ENCODE data around the gene POFUT2. TPM values are rescaled to one million over a fixed set of nuclear protein-coding genes. Genes with fewer than 3 reads are reported as not detected.

Gene POFUT2
- total RNA-seq, 3 donors from 2014 or later = 26.4 to 38.0 (median 29.8) TPM

- no peaks in the 10 kb centered on the region for H3K4me1 ChIP-seq (ENCODE audit: low read depth)
- no peak for DNase-seq
- TF ChIP-seq, protein P1, sequence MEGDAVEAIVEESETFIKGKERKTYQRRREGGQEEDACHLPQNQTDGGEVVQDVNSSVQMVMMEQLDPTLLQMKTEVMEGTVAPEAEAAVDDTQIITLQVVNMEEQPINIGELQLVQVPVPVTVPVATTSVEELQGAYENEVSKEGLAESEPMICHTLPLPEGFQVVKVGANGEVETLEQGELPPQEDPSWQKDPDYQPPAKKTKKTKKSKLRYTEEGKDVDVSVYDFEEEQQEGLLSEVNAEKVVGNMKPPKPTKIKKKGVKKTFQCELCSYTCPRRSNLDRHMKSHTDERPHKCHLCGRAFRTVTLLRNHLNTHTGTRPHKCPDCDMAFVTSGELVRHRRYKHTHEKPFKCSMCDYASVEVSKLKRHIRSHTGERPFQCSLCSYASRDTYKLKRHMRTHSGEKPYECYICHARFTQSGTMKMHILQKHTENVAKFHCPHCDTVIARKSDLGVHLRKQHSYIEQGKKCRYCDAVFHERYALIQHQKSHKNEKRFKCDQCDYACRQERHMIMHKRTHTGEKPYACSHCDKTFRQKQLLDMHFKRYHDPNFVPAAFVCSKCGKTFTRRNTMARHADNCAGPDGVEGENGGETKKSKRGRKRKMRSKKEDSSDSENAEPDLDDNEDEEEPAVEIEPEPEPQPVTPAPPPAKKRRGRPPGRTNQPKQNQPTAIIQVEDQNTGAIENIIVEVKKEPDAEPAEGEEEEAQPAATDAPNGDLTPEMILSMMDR (IDR thresholded peaks at IDR 0.05) = no peak
- no peak for ATAC-seq
- H3K9me3 ChIP-seq = no peaks in the 10 kb centered on the region
- no peak overlapping the region for H3K4me3 ChIP-seq
- no peaks in the 10 kb centered on the region for H3K36me3 ChIP-seq (ENCODE audit: low read depth)
- intact Hi-C loops (cut with DNase I, micrococcal nuclease) = no loop called here
Observed at GRCh38 chr21:45234965-45235364, 52.7 kb downstream of the POFUT2 start.

DNA sequence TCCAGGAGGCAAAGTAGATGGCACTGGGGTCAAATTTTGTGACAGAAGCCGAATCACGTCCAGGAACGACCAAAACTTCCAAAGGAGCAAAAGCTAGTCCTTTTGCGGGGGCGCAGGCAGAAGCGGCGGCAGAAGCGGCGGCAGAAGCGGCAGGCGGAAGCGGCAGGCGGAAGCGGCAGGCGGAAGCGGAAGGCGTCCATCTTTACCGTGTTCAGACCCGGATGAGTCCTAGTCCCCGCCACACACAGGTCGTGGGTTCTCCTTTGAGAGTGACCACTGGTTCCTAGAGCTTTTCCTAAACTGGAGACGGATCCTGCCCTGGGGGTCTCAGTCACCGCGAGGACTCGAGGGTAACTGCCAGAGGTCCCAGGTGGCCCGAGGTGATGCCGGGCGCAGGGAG lies 53.6 kb downstream of the POFUT2 start:
- no peaks in the 10 kb centered on the region for H3K36me3 ChIP-seq (ENCODE audit: low read depth)
- intact Hi-C loops (cut with DNase I, micrococcal nuclease) = no loop called here
- H3K4me1 ChIP-seq (ENCODE audit: low read depth) = no peaks in the 10 kb centered on the region
- no peak overlapping the region for H3K4me3 ChIP-seq
- TF ChIP-seq, protein P1 (IDR thresholded peaks at IDR 0.05) = no peak
- DNase-seq (no peak), ATAC-seq (no peak)
- H3K9me3 ChIP-seq = no peaks in the 10 kb centered on the region

- intact Hi-C loops (cut with DNase I, micrococcal nuclease) = no loop called here
- TF ChIP-seq, protein P1 (IDR thresholded peaks at IDR 0.05) = no peak
- Histone ChIP-seq H3K9me3 (no peaks in the 10 kb centered on the region), H3K36me3 (ENCODE audit: low read depth) (no peaks in the 10 kb centered on the region), H3K4me3 (no peak overlapping the region), H3K4me1 (ENCODE audit: low read depth) (no peaks in the 10 kb centered on the region)
- DNase-seq = no peak
- ATAC-seq = no peak
Observed at GRCh38 chr21:45231705-45232104, 56.0 kb downstream of the POFUT2 start.

DNA sequence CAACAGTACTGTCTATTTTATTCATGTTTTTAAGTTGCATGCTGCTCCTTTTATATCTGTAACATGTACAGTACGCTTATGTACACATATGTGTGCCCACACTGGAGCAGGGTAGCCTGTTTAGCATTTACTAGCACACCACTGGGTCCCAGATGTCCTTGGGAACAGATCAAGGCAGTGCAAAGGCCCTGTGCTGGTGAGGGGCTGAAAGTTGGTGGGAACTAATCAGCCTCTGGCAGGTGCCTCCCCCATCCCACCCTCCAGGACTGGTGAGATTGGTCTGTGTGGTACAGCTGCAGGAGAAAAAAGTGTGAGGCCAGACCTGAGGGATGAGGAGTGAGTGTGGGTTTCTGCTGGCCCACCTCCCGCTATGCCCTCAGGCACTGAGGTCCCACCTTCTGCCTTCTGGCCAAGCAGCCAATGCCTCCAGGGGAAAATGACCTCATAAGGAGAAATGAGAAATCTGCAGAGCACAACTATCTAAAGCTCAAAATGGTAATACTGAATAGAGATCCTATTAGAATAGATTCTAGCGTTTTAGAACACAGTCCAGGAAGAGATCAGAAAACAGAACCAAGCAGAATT lies 58.9 kb downstream of the POFUT2 start:
- intact Hi-C loops (cut with DNase I, micrococcal nuclease) = no loop called here
- TF ChIP-seq, protein P1 (IDR thresholded peaks at IDR 0.05) = no peak
- no peaks in the 10 kb centered on the region for H3K9me3 ChIP-seq
- no peaks in the 10 kb centered on the region for H3K4me1 ChIP-seq (ENCODE audit: low read depth)
- H3K4me3 ChIP-seq = no peak overlapping the region
- no peak for ATAC-seq
- DNase-seq = no peak
- H3K36me3 ChIP-seq (ENCODE audit: low read depth) = no peaks in the 10 kb centered on the region

GRCh38 chr21:45228171-45228641 lies 59.5 kb downstream of the POFUT2 start:
- intact Hi-C loops (cut with DNase I, micrococcal nuclease) = no loop called here
- peak; percentile 53 for ATAC-seq
- peak in 1 of 3 donors; percentile 29 for DNase-seq
- Histone ChIP-seq H3K4me3 (no peak overlapping the region), H3K36me3 (ENCODE audit: low read depth) (no peaks in the 10 kb centered on the region), H3K9me3 (no peaks in the 10 kb centered on the region), H3K4me1 (ENCODE audit: low read depth) (no peaks in the 10 kb centered on the region)
- TF ChIP-seq, protein P1 (IDR thresholded peaks at IDR 0.05) = no peak

DNA sequence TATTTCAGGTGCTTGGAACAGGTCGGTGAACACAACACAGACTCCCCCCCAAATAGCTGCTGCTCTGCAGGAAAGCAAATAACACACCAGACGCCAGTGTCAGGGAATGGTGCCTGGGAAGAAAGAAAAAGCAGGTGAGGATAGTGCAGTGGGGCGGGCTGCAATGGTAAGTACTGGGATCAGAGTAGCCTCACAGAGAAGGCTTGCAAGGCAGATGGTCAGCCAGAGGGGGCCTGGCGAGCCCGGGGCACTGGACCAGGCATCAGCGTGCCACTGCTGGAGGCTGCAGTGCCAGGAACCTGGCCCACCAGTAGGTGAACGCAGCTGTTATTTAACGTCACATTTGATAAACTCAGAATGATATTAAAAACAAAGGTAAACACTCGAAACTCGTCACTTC lies 60.0 kb downstream of the POFUT2 start:
- intact Hi-C loops (cut with DNase I, micrococcal nuclease) = no loop called here
- ATAC-seq (no peak), DNase-seq (no peak)
- H3K36me3 ChIP-seq (ENCODE audit: low read depth) = no peaks in the 10 kb centered on the region
- H3K4me1 ChIP-seq (ENCODE audit: low read depth) = no peaks in the 10 kb centered on the region
- H3K4me3 ChIP-seq = no peak overlapping the region
- TF ChIP-seq, protein P1 (IDR thresholded peaks at IDR 0.05) = no peak
- H3K9me3 ChIP-seq = no peaks in the 10 kb centered on the region
